HEK293 (cell line): ENCODE data around the gene AJM1.
A peak's percentile ranks its signal among the peaks of the same experiment; 100 is the strongest.

Source experiments
- AEBP2 ChIP-seq: fragments of 450-650 bp; formaldehyde crosslinking; IDR thresholded peaks from 2 replicates; pipeline ENCODE4 v1.5.1; 2016; ENCODE audit warnings: missing biosample characterization, missing genetic modification characterization, borderline replicate concordance
- KLF8 ChIP-seq: fragments of 450-650 bp; formaldehyde crosslinking; IDR thresholded peaks from 2 replicates; pipeline ENCODE4 v1.5.1; 2016; ENCODE audit warnings: missing biosample characterization, missing genetic modification characterization
- OSR2 ChIP-seq: fragments of 450-650 bp; formaldehyde crosslinking; IDR thresholded peaks from 2 replicates; pipeline ENCODE4 v1.5.1; 2016; ENCODE audit warnings: missing biosample characterization, missing genetic modification characterization
- SALL2 ChIP-seq: fragments of 450-650 bp; formaldehyde crosslinking; IDR thresholded peaks from 2 replicates; pipeline ENCODE4 v1.5.0; 2017; ENCODE audit warnings: missing biosample characterization, mild to moderate bottlenecking, missing genetic modification characterization, borderline replicate concordance
- TCF7L2 ChIP-seq: IDR thresholded peaks from 2 replicates; pipeline ENCODE4 v1.6.1; 2011; ENCODE audit warnings: low read depth, mild to moderate bottlenecking, inconsistent platforms, low read length, moderate library complexity, borderline replicate concordance
- TSHZ1 ChIP-seq: fragments of 450-650 bp; formaldehyde crosslinking; IDR thresholded peaks from 2 replicates; pipeline ENCODE4 v1.5.1; 2016; ENCODE audit warnings: missing biosample characterization, missing genetic modification characterization, borderline replicate concordance
- ZBTB10 ChIP-seq: fragments of 450-650 bp; formaldehyde crosslinking; IDR thresholded peaks from 2 replicates; pipeline ENCODE4 v1.5.1; 2016; ENCODE audit warnings: missing biosample characterization, missing genetic modification characterization
- ZEB2 ChIP-seq: fragments of 450-650 bp; formaldehyde crosslinking; IDR thresholded peaks from 2 replicates; pipeline ENCODE4 v1.5.1; 2016; ENCODE audit warnings: missing biosample characterization, missing genetic modification characterization
- ZFP37 ChIP-seq: fragments of 450-650 bp; formaldehyde crosslinking; IDR thresholded peaks from 2 replicates; pipeline ENCODE4 v1.5.1; 2016; ENCODE audit warnings: missing biosample characterization, missing genetic modification characterization
- ZNF10 ChIP-seq: fragments of 450-650 bp; formaldehyde crosslinking; IDR thresholded peaks from 2 replicates; pipeline ENCODE4 v1.5.1; 2017; ENCODE audit warnings: missing biosample characterization, missing genetic modification characterization
- ZNF16 ChIP-seq: fragments of 450-650 bp; formaldehyde crosslinking; IDR thresholded peaks from 2 replicates; pipeline ENCODE4 v1.5.1; 2016; ENCODE audit warnings: low read depth, missing biosample characterization, missing genetic modification characterization
- ZNF23 ChIP-seq: fragments of 450-650 bp; formaldehyde crosslinking; IDR thresholded peaks from 2 replicates; pipeline ENCODE4 v1.5.1; 2016; ENCODE audit warnings: missing biosample characterization, missing genetic modification characterization, borderline replicate concordance
- ZNF239 ChIP-seq: fragments of 450-650 bp; formaldehyde crosslinking; IDR thresholded peaks from 2 replicates; pipeline ENCODE4 v1.5.1; 2016; ENCODE audit warnings: missing biosample characterization, missing genetic modification characterization
- ZNF302 ChIP-seq: fragments of 450-650 bp; formaldehyde crosslinking; IDR thresholded peaks from 2 replicates; pipeline ENCODE4 v1.5.1; 2016; ENCODE audit warnings: missing biosample characterization, missing genetic modification characterization, low read depth
- ZNF311 ChIP-seq: fragments of 450-650 bp; formaldehyde crosslinking; IDR thresholded peaks from 2 replicates; pipeline ENCODE4 v1.5.1; 2017; ENCODE audit warnings: missing biosample characterization, missing genetic modification characterization, borderline replicate concordance
- ZNF324 ChIP-seq: fragments of 450-650 bp; formaldehyde crosslinking; IDR thresholded peaks from 2 replicates; pipeline ENCODE4 v1.5.1; 2016; ENCODE audit warnings: missing biosample characterization, missing genetic modification characterization
- ZNF416 ChIP-seq: fragments of 450-650 bp; formaldehyde crosslinking; IDR thresholded peaks from 2 replicates; pipeline ENCODE4 v1.5.1; 2016; ENCODE audit warnings: missing biosample characterization, missing genetic modification characterization
- ZNF488 ChIP-seq: fragments of 450-650 bp; formaldehyde crosslinking; IDR thresholded peaks from 2 replicates; pipeline ENCODE4 v1.5.1; 2016; ENCODE audit warnings: missing biosample characterization, missing genetic modification characterization
- ZNF521 ChIP-seq: fragments of 450-650 bp; formaldehyde crosslinking; IDR thresholded peaks from 2 replicates; pipeline ENCODE4 v1.5.1; 2017; ENCODE audit warnings: missing biosample characterization, mild to moderate bottlenecking, missing genetic modification characterization
- ZNF549 ChIP-seq: fragments of 450-650 bp; IDR thresholded peaks from 2 replicates; pipeline ENCODE4 v1.5.1; 2018; ENCODE audit warnings: missing biosample characterization, missing genetic modification characterization, mild to moderate bottlenecking, inconsistent platforms, moderate library complexity
- ZNF558 ChIP-seq: fragments of 450-650 bp; formaldehyde crosslinking; IDR thresholded peaks from 2 replicates; pipeline ENCODE4 v1.5.1; 2016; ENCODE audit warnings: missing biosample characterization, missing genetic modification characterization
- ZNF571 ChIP-seq: fragments of 450-650 bp; formaldehyde crosslinking; IDR thresholded peaks from 2 replicates; pipeline ENCODE4 v1.5.0; 2017; ENCODE audit warnings: missing biosample characterization, missing genetic modification characterization
- ZNF623 ChIP-seq: fragments of 450-650 bp; formaldehyde crosslinking; IDR thresholded peaks from 2 replicates; pipeline ENCODE4 v1.5.1; 2016; ENCODE audit warnings: missing biosample characterization, missing genetic modification characterization
- ZNF626 ChIP-seq: fragments of 450-650 bp; sonication (Bioruptor Pico); formaldehyde crosslinking; IDR thresholded peaks from 2 replicates; pipeline ENCODE4 v1.5.1; 2018; ENCODE audit warnings: missing biosample characterization, missing genetic modification characterization, inconsistent platforms
- ZNF629 ChIP-seq: fragments of 450-650 bp; formaldehyde crosslinking; IDR thresholded peaks from 2 replicates; pipeline ENCODE4 v1.5.1; 2017; ENCODE audit warnings: missing biosample characterization, missing genetic modification characterization
- ZNF677 ChIP-seq: fragments of 450-650 bp; IDR thresholded peaks from 2 replicates; pipeline ENCODE4 v1.5.0; 2018; ENCODE audit warnings: missing biosample characterization, mild to moderate bottlenecking, missing genetic modification characterization, moderate library complexity
- ZNF692 ChIP-seq: fragments of 450-650 bp; formaldehyde crosslinking; IDR thresholded peaks from 2 replicates; pipeline ENCODE4 v1.5.1; 2016; ENCODE audit warnings: missing biosample characterization, missing genetic modification characterization
- ZNF704 ChIP-seq: fragments of 450-650 bp; formaldehyde crosslinking; IDR thresholded peaks from 2 replicates; pipeline ENCODE4 v1.5.1; 2016; ENCODE audit warnings: missing biosample characterization, missing genetic modification characterization
- ZNF768 ChIP-seq: fragments of 450-650 bp; formaldehyde crosslinking; IDR thresholded peaks from 2 replicates; pipeline ENCODE4 v1.5.1; 2018; ENCODE audit warnings: missing biosample characterization, mild to moderate bottlenecking, missing genetic modification characterization

The AJM1 gene

GRCh38 chr9:136885950-136886578, 43.8 kb downstream of the AJM1 start, which contains the start of gene TRAF2 (continued):
- TF ChIP-seq AEBP2 (tag by site-specific recombination), result no peak
- TF ChIP-seq OSR2 (tag by site-specific recombination), result peak; percentile 14; the same call in 1 of the 2 replicates
- no peak for TF ChIP-seq ZNF23 (tag by site-specific recombination)
- TF ChIP-seq ZNF324 (tag by site-specific recombination), result peak; percentile 52
- TF ChIP-seq ZEB2, result peak; percentile 35; the same call in 1 of the 2 replicates
- no peak for TF ChIP-seq ZFP37 (tag by site-specific recombination)
- TF ChIP-seq ZNF302, result no peak
- no peak for TF ChIP-seq ZNF626 (tag by site-specific recombination)
- TF ChIP-seq ZNF311 (tag by site-specific recombination), result no peak
- TF ChIP-seq ZNF558, result no peak
- no peak for TF ChIP-seq ZNF677 (tag by site-specific recombination)
- TF ChIP-seq ZNF768 (tag by site-specific recombination), result no peak
- TF ChIP-seq ZNF16 (tag by site-specific recombination), result no peak
- TF ChIP-seq TCF7L2, result no peak
- TF ChIP-seq ZNF10 (tag by site-specific recombination), result 0 out of 2 replicates have a peak, but pooled peaks have one; percentile 45
- no peak for TF ChIP-seq ZNF629 (tag by site-specific recombination)
- no peak for TF ChIP-seq ZNF571
- TF ChIP-seq ZNF704, result no peak
- TF ChIP-seq ZNF488 (tag by site-specific recombination), result no peak
- no peak for TF ChIP-seq ZNF623 (tag by site-specific recombination)
- TF ChIP-seq ZNF692, result peak; percentile 76; the same call in 1 of the 2 replicates
- no peak for TF ChIP-seq ZNF549 (tag by site-specific recombination)
- TF ChIP-seq TSHZ1, result no peak
- TF ChIP-seq ZNF521 (tag by site-specific recombination), result no peak
- peak; percentile 84 for TF ChIP-seq KLF8 (tag by site-specific recombination)
- TF ChIP-seq ZNF239 (tag by site-specific recombination), result no peak
- TF ChIP-seq SALL2 (tag by site-specific recombination), result no peak
- no peak for TF ChIP-seq ZBTB10 (tag by site-specific recombination)
- no peak for TF ChIP-seq ZNF416 (tag by site-specific recombination)
